Left hindlimb (tissue), 1 donor: ENCODE data around the gene MARCKSL1.
A peak's percentile ranks its signal among the peaks of the same experiment; 100 is the strongest.

ENCODE experiments used
- DNase-seq: peaks from one replicate; pipeline ENCODE4 v3.0.0-alpha.2; 2018

MARCKSL1 gene

GRCh38 chr1:32352239-32352745 lies 16.3 kb upstream of the MARCKSL1 start:
- no peak for DNase-seq

- DNase-seq, result peak; percentile 96
Observed at GRCh38 chr1:32351399-32352238, 15.6 kb upstream of the MARCKSL1 start.

- DNase-seq, result no peak
Observed at GRCh38 chr1:32350785-32351398, 14.9 kb upstream of the MARCKSL1 start.

GRCh38 chr1:32349211-32349708 lies 13.2 kb upstream of the MARCKSL1 start:
- no peak for DNase-seq

- no peak for DNase-seq
Observed at GRCh38 chr1:32346532-32347157, 10.6 kb upstream of the MARCKSL1 start.

- DNase-seq, result no peak
Observed at GRCh38 chr1:32345289-32345827, 9.3 kb upstream of the MARCKSL1 start.

- DNase-seq, result no peak
Observed at GRCh38 chr1:32342704-32343103, 6.7 kb upstream of the MARCKSL1 start.

GRCh38 chr1:32341971-32342370 lies 5.9 kb upstream of the MARCKSL1 start:
- DNase-seq, result no peak

- no peak for DNase-seq
Observed at GRCh38 chr1:32341186-32341757, 5.2 kb upstream of the MARCKSL1 start.

- no peak for DNase-seq
Observed at GRCh38 chr1:32339363-32339978, 3.4 kb upstream of the MARCKSL1 start.

GRCh38 chr1:32338637-32339145 lies 2.7 kb upstream of the MARCKSL1 start:
- DNase-seq, result peak; percentile 23

- DNase-seq, result peak; percentile 58
Observed at GRCh38 chr1:32337855-32338636, 2.0 kb upstream of the MARCKSL1 start.

GRCh38 chr1:32336963-32337675 lies 1.1 kb upstream of the MARCKSL1 start:
- DNase-seq, result no peak

GRCh38 chr1:32336591-32336932 lies 529 bp upstream of the MARCKSL1 start:
- DNase-seq, result no peak

- DNase-seq, result no peak
Observed at GRCh38 chr1:32335535-32335789, 571 bp downstream of the MARCKSL1 start.

GRCh38 chr1:32334864-32335534 lies 1.0 kb downstream of the MARCKSL1 start:
- peak; percentile 66 for DNase-seq

- DNase-seq, result peak; percentile 26
Observed at GRCh38 chr1:32334274-32334861, 1.7 kb downstream of the MARCKSL1 start.

- no peak for DNase-seq
Observed at GRCh38 chr1:32333251-32333963, 2.6 kb downstream of the MARCKSL1 start.
